ENCODE data around the gene KLHL22. TPM values are rescaled to one million over a fixed set of nuclear protein-coding genes. Genes with fewer than 3 reads are reported as not detected.

The KLHL22 gene
- total RNA-seq, 4 donors from 2014 or later = 14.1 to 73.8 (median 42.7) TPM

- intact Hi-C loops (cut with DNase I; ENCODE audit: low total_unique reads) = loop anchor here (10.0 kb wide), 1 partner anchor 64 kb away; the partner anchor contains the start of gene SCARF2
- Histone ChIP-seq H3K36me3 (no peaks in the 10 kb centered on the region), H3K4me3 (no peak overlapping the region), H3K9me3 (no peaks in the 10 kb centered on the region), H3K27me3 (no peaks in the 10 kb centered on the region), H3K4me1 (peaks cover 6 to 8% of the 10 kb centered on the region in 2 donors), H3K27ac (no peak overlapping the region)
- DNase-seq = no peak
- TF ChIP-seq POLR2A (IDR thresholded peaks at IDR 0.05) = no peak
- no peak for TF ChIP-seq CTCF (IDR thresholded peaks at IDR 0.05)
These were observed 3.3 kb upstream of the KLHL22 start for GRCh38 chr22:20498913-20499312.

GRCh38 chr22:20497426-20497825 lies 1.8 kb upstream of the KLHL22 start:
- intact Hi-C loops (cut with DNase I; ENCODE audit: low total_unique reads) = loop anchor here (10.0 kb wide), 1 partner anchor 63 kb away; the partner anchor contains the start of gene SCARF2
- Histone ChIP-seq H3K27me3 (no peaks in the 10 kb centered on the region), H3K9me3 (no peaks in the 10 kb centered on the region), H3K4me1 (peaks cover 9 to 11% of the 10 kb centered on the region in 2 donors), H3K27ac (no peak overlapping the region), H3K36me3 (no peaks in the 10 kb centered on the region), H3K4me3 (no peak overlapping the region)
- no peak for DNase-seq
- TF ChIP-seq CTCF (IDR thresholded peaks at IDR 0.05) (no peak), POLR2A (IDR thresholded peaks at IDR 0.05) (no peak)

GRCh38 chr22:20495861-20496681 lies 476 bp upstream of the KLHL22 start:
- intact Hi-C loops (cut with DNase I; ENCODE audit: low total_unique reads) = loop anchor here (10.0 kb wide), 1 partner anchor 61 kb away; the partner anchor contains the start of gene SCARF2
- H3K27me3 ChIP-seq = no peaks in the 10 kb centered on the region
- peak overlapping the region; percentile 93 to 98 for H3K27ac ChIP-seq
- H3K9me3 ChIP-seq = no peaks in the 10 kb centered on the region
- no peaks in the 10 kb centered on the region for H3K36me3 ChIP-seq
- H3K4me1 ChIP-seq = peaks cover 9 to 11% of the 10 kb centered on the region in 2 donors
- DNase-seq = peak; percentile 87 to 92
- peak overlapping the region; percentile 72 to 88 for H3K4me3 ChIP-seq
- TF ChIP-seq POLR2A (IDR thresholded peaks at IDR 0.05) (peak; percentile 59 to 74), CTCF (IDR thresholded peaks at IDR 0.05) (peak; percentile 87 to 92 (median 89))

GRCh38 chr22:20491346-20491745 lies 4.2 kb downstream of the KLHL22 start:
- Histone ChIP-seq H3K9me3 (no peaks in the 10 kb centered on the region), H3K4me1 (peaks cover 9 to 11% of the 10 kb centered on the region in 2 donors), H3K36me3 (no peaks in the 10 kb centered on the region), H3K4me3 (no peak overlapping the region), H3K27me3 (no peaks in the 10 kb centered on the region), H3K27ac (no peak overlapping the region)
- TF ChIP-seq POLR2A (IDR thresholded peaks at IDR 0.05) (no peak), CTCF (IDR thresholded peaks at IDR 0.05) (no peak)
- DNase-seq = no peak
- intact Hi-C loops (cut with DNase I; ENCODE audit: low total_unique reads) = loop anchor here (10.0 kb wide), 1 partner anchor 57 kb away; the partner anchor contains the start of gene SCARF2

- H3K4me1 ChIP-seq = peaks cover 9 to 11% of the 10 kb centered on the region in 2 donors
- intact Hi-C loops (cut with DNase I; ENCODE audit: low total_unique reads) = loop anchor here (10.0 kb wide), 1 partner anchor 56 kb away; the partner anchor contains the start of gene SCARF2
These were observed 4.7 kb downstream of the KLHL22 start for GRCh38 chr22:20490941-20491307.

More at GRCh38 chr22:20490941-20491307, 4.7 kb downstream of the KLHL22 start:
- no peaks in the 10 kb centered on the region for H3K27me3 ChIP-seq
- H3K36me3 ChIP-seq = no peaks in the 10 kb centered on the region
- DNase-seq = no peak
- H3K4me3 ChIP-seq = no peak overlapping the region
- TF ChIP-seq CTCF (IDR thresholded peaks at IDR 0.05) (no peak), POLR2A (IDR thresholded peaks at IDR 0.05) (no peak)
- no peak overlapping the region for H3K27ac ChIP-seq
- H3K9me3 ChIP-seq = no peaks in the 10 kb centered on the region

Measured in uterus (tissue), 4 donors.